ENCODE results near the gene MTMR12. TPM values are rescaled to one million over a fixed set of nuclear protein-coding genes. Genes with fewer than 3 reads are reported as not detected.

Gene MTMR12
- total RNA-seq, 1 donor from 2014 or later: 20.4 TPM

GRCh38 chr5:32342656-32343055 lies 29.9 kb upstream of the MTMR12 start:
- DNase-seq (ENCODE audit: low spot score): no peak
- Mint-ChIP-seq H3K36me3 (ENCODE audit: low read depth) (peaks cover 5% of the 10 kb centered on the region), H3K9me3 (ENCODE audit: low read depth) (peaks cover 28% of the 10 kb centered on the region), H3K4me3 (ENCODE audit: unreplicated experiment) (no peak overlapping the region), H3K4me1 (ENCODE audit: low read depth) (no peaks in the 10 kb centered on the region), H3K27me3 (ENCODE audit: low read depth) (no peaks in the 10 kb centered on the region), H3K27ac (ENCODE audit: unreplicated experiment) (no peak overlapping the region)
- TF ChIP-seq, protein P1, sequence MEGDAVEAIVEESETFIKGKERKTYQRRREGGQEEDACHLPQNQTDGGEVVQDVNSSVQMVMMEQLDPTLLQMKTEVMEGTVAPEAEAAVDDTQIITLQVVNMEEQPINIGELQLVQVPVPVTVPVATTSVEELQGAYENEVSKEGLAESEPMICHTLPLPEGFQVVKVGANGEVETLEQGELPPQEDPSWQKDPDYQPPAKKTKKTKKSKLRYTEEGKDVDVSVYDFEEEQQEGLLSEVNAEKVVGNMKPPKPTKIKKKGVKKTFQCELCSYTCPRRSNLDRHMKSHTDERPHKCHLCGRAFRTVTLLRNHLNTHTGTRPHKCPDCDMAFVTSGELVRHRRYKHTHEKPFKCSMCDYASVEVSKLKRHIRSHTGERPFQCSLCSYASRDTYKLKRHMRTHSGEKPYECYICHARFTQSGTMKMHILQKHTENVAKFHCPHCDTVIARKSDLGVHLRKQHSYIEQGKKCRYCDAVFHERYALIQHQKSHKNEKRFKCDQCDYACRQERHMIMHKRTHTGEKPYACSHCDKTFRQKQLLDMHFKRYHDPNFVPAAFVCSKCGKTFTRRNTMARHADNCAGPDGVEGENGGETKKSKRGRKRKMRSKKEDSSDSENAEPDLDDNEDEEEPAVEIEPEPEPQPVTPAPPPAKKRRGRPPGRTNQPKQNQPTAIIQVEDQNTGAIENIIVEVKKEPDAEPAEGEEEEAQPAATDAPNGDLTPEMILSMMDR (IDR thresholded peaks at IDR 0.05): no peak

DNA sequence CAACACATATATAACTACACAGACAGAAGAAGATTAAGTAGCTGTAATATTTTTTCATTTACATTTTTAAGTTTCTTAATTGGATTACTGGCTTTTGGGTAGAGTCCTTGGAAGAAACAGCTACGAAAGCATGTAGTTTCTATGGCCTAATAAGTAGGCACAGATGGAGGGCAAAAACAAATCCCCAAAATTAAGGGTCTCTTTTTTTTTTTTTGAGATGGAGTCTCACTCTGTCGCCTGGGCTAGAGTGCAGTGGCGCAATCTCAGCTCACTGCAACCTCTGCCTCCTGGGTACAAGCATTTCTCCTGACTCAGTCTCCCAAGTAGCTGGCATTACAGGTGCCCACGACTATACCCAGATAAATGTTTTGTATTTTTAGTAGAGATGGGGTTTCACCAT lies 27.1 kb upstream of the MTMR12 start:
- no peaks in the 10 kb centered on the region for H3K4me1 Mint-ChIP-seq (ENCODE audit: low read depth)
- H3K27ac Mint-ChIP-seq (ENCODE audit: unreplicated experiment): no peak overlapping the region
- peaks cover 19% of the 10 kb centered on the region for H3K9me3 Mint-ChIP-seq (ENCODE audit: low read depth)
- peaks cover 5% of the 10 kb centered on the region for H3K36me3 Mint-ChIP-seq (ENCODE audit: low read depth)
- TF ChIP-seq, protein P1 (IDR thresholded peaks at IDR 0.05): no peak
- no peaks in the 10 kb centered on the region for H3K27me3 Mint-ChIP-seq (ENCODE audit: low read depth)
- no peak overlapping the region for H3K4me3 Mint-ChIP-seq (ENCODE audit: unreplicated experiment)
- DNase-seq (ENCODE audit: low spot score): no peak

DNA sequence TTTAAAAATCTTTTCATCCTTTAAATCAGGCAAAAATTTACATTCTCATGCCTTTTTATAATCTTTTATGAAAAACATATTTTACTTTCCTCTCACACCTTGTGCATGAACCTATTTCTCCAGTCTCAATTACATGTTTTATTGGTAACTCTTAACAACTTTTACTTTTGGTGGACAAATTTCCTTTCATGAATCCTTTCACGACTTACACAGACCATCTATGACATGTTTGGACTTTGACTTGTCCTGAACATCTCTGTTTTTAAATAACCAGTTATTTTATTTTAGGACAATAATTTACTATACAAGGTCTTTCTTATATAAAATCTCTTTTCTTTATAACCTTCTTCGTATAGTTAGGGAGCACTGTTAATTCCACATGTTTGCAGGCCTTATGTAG lies 26.5 kb upstream of the MTMR12 start:
- TF ChIP-seq, protein P1 (IDR thresholded peaks at IDR 0.05): no peak
- Mint-ChIP-seq H3K36me3 (ENCODE audit: low read depth) (peaks cover 5% of the 10 kb centered on the region), H3K27ac (ENCODE audit: unreplicated experiment) (no peak overlapping the region), H3K9me3 (ENCODE audit: low read depth) (peaks cover 19% of the 10 kb centered on the region), H3K4me1 (ENCODE audit: low read depth) (no peaks in the 10 kb centered on the region), H3K4me3 (ENCODE audit: unreplicated experiment) (no peak overlapping the region), H3K27me3 (ENCODE audit: low read depth) (no peaks in the 10 kb centered on the region)
- DNase-seq (ENCODE audit: low spot score): no peak

DNA sequence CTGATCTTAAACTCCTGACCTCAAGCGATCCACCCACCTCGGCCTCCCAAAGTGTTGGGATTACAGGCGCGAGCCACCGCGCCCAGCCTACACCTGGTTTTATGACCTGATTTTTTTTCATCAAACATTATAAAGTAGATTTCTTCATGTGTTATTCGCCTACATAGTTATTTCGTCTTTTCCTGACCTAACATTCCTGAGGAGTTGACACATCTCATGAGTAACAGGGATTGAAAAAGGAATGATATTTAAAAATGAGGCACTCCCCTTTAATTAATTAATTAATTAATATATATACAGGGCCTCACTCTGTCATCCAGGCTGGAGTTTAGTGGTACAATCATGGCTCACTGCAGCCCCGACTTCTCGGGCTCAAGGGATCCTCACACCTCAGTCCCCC lies 20.2 kb upstream of the MTMR12 start:
- TF ChIP-seq, protein P1 (IDR thresholded peaks at IDR 0.05): no peak
- H3K27ac Mint-ChIP-seq (ENCODE audit: unreplicated experiment): no peak overlapping the region
- no peak for DNase-seq (ENCODE audit: low spot score)
- peaks cover under 1% of the 10 kb centered on the region for H3K9me3 Mint-ChIP-seq (ENCODE audit: low read depth)
- peaks cover 2% of the 10 kb centered on the region for H3K4me1 Mint-ChIP-seq (ENCODE audit: low read depth)
- H3K36me3 Mint-ChIP-seq (ENCODE audit: low read depth): no peaks in the 10 kb centered on the region
- H3K27me3 Mint-ChIP-seq (ENCODE audit: low read depth): no peaks in the 10 kb centered on the region
- no peak overlapping the region for H3K4me3 Mint-ChIP-seq (ENCODE audit: unreplicated experiment)

DNA sequence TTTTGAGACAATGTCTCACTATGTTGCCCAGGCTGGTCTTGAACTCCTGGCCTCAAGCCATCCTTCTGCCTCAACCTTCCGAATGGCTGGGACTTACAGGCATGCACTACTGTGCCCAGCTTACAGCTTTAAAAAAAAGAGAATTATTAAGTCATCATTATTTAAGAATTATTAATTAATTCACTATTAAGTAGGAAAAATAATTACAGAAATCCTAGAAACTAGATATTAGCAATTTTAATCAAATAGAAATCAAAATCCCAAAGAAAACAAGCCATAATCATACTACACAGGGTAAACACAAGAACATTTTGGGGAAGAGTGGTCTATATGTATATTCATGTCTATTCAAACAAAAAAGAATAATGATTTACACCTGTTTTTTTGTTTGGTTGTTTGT lies 19.6 kb upstream of the MTMR12 start:
- Mint-ChIP-seq H3K27me3 (ENCODE audit: low read depth) (no peaks in the 10 kb centered on the region), H3K27ac (ENCODE audit: unreplicated experiment) (no peak overlapping the region), H3K36me3 (ENCODE audit: low read depth) (no peaks in the 10 kb centered on the region), H3K4me3 (ENCODE audit: unreplicated experiment) (no peak overlapping the region), H3K9me3 (ENCODE audit: low read depth) (no peaks in the 10 kb centered on the region), H3K4me1 (ENCODE audit: low read depth) (peaks cover 2% of the 10 kb centered on the region)
- TF ChIP-seq, protein P1 (IDR thresholded peaks at IDR 0.05): no peak
- no peak for DNase-seq (ENCODE audit: low spot score)
